H7 (cell line): Measurements from ENCODE around the gene PRR14L. TPM values are rescaled to one million over a fixed set of nuclear protein-coding genes. Genes with fewer than 3 reads are reported as not detected.
"Not testable (repeated sequence)": the region's sequence is repeated elsewhere in the genome, so short reads cannot be mapped to it uniquely, and the experiment has no call there.

ENCODE experiments used
- DNase-seq: peaks from one replicate; pipeline ENCODE4 v3.0.0; 2012
- H3K27me3 ChIP-seq: 2 replicates; pipeline ENCODE4 v1.6.0; 2011; ENCODE audit warnings: mild to moderate bottlenecking, low read length; ENCODE audit not compliant: control insufficient read depth, insufficient read depth
- H3K36me3 ChIP-seq: replicated peaks from 2 replicates; pipeline ENCODE4 v1.5.1; 2011; ENCODE audit warnings: low read length; ENCODE audit not compliant: control insufficient read depth, insufficient read depth
- H3K4me3 ChIP-seq: 2 replicates; pipeline ENCODE4 v1.5.1; 2011; ENCODE audit warnings: low read depth, mild to moderate bottlenecking, control low read depth, low read length, moderate library complexity; ENCODE audit not compliant: insufficient read depth
- total RNA-seq: library from RNA; depleted of rRNA; stranded (reverse); fragments of >200 nt; shearing (Covaris generic); gene quantifications from 2 replicates; pipeline ENCODE4 v1.2.3, GENCODE V29; 2014

Gene PRR14L
- total RNA-seq, 1 experiment from 2014 or later = 25.6 TPM

GRCh38 chr22:31732089-31732829 is 17.7 kb downstream of the PRR14L start:
- H3K4me3 ChIP-seq = no peak overlapping the region
- peaks cover 6% of the 10 kb centered on the region for H3K36me3 ChIP-seq
- no peak for DNase-seq
- no peaks in the 10 kb centered on the region for H3K27me3 ChIP-seq

GRCh38 chr22:31730344-31730711 is 19.6 kb downstream of the PRR14L start:
- Histone ChIP-seq H3K36me3 (peaks cover 9% of the 10 kb centered on the region), H3K4me3 (no peak overlapping the region), H3K27me3 (no peaks in the 10 kb centered on the region)
- peak; percentile 54 for DNase-seq

- no peak for DNase-seq
- H3K36me3 ChIP-seq = peaks cover 18% of the 10 kb centered on the region
- no peak overlapping the region for H3K4me3 ChIP-seq
- H3K27me3 ChIP-seq = no peaks in the 10 kb centered on the region
These were observed 21.1 kb downstream of the PRR14L start for GRCh38 chr22:31728857-31729256.

GRCh38 chr22:31726692-31727091 is 23.2 kb downstream of the PRR14L start:
- no peak overlapping the region for H3K4me3 ChIP-seq
- no peaks in the 10 kb centered on the region for H3K27me3 ChIP-seq
- no peak for DNase-seq
- H3K36me3 ChIP-seq = peaks cover 22% of the 10 kb centered on the region

- H3K4me3 ChIP-seq = no peak overlapping the region
- peaks cover 24% of the 10 kb centered on the region for H3K36me3 ChIP-seq
- no peak for DNase-seq
- H3K27me3 ChIP-seq = no peaks in the 10 kb centered on the region
These were observed 26.2 kb downstream of the PRR14L start for GRCh38 chr22:31723723-31724122.

DNA sequence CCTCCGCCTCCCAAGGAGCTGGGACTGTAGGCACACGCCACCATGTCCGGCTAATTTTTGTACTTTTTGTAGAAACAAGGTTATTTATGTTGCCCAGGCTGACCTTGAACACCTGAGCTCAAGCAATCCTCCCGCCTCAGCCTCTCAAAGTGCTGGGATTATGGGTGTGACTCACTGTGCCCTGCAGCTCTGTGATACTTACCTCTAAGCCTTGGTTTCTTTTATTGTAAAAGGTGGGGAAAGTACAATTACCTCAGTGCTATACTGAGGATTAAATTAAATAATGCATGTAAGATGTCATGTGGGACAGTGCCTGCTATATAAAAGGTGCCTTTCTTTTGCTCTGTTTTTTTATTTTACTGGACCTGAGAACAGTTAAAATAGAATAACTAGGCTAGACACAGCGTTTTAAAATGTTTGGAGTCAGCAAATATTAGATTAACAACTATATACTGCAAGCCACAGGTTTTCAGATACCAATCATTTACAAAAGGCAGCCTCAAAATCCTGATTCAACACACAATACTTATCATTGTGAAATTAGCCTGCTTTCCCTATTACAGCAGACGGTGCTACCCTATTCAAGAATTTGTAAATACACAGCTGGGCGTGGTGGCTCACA is 30.0 kb downstream of the PRR14L start:
- DNase-seq = no peak
- H3K36me3 ChIP-seq = peaks cover 26% of the 10 kb centered on the region
- H3K4me3 ChIP-seq = no peak overlapping the region
- no peaks in the 10 kb centered on the region for H3K27me3 ChIP-seq

GRCh38 chr22:31715147-31715778 is 34.7 kb downstream of the PRR14L start:
- peaks cover 28% of the 10 kb centered on the region for H3K36me3 ChIP-seq

GRCh38 chr22:31711226-31711625 is 38.7 kb downstream of the PRR14L start:
- H3K4me3 ChIP-seq, H3K27me3 ChIP-seq, DNase-seq: not testable (repeated sequence)
- H3K36me3 ChIP-seq = peaks cover 23% of the 10 kb centered on the region

More at GRCh38 chr22:31715147-31715778, 34.7 kb downstream of the PRR14L start:
- no peak overlapping the region for H3K4me3 ChIP-seq
- H3K27me3 ChIP-seq = no peaks in the 10 kb centered on the region
- no peak for DNase-seq

- H3K4me3 ChIP-seq = no peak overlapping the region
These were observed 42.4 kb downstream of the PRR14L start for GRCh38 chr22:31707519-31707918.

DNA sequence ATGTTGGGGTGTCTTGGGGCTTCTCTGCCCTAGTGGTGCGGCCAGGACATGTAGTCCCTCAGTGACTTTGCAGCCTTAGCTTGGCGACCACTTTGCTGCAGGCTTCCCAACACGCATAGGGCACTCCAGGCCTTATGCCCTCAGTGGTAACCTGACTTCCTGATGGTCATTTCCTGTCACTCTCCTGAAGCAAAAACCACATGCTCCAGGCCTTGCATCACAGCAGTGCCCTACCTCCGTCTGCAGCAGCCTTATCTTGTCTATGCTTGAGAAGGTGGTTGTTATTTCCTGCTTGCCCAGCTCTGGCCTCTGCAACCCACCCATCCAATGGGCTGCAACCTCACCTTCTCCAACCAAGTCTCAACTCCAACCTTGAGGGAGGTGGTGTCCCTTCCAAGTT is 54.5 kb downstream of the PRR14L start:
- Histone ChIP-seq H3K36me3 (peaks cover 14% of the 10 kb centered on the region), H3K27me3 (no peaks in the 10 kb centered on the region), H3K4me3 (no peak overlapping the region)
- no peak for DNase-seq

More at GRCh38 chr22:31707519-31707918, 42.4 kb downstream of the PRR14L start:
- DNase-seq = no peak
- Histone ChIP-seq H3K27me3 (no peaks in the 10 kb centered on the region), H3K36me3 (peaks cover 20% of the 10 kb centered on the region)

DNA sequence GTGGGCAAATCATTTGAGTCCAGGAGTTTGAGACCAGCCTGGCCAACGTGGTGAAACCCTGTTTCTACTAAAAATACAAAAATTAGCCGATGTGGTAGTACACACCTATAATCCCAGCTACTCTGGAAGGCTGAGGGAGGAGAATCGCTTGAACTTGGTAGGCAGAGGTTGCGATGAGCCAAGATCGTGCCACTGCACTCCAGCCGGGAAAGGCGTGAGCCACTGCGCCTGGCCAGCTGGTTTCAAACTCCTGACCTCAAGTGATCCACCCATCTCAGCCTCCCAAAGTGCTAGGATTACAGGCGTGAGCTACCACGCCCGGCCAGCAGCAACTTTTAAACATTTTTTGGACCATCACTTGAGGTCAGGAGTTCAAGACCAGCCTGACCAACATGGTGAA is 55.9 kb downstream of the PRR14L start:
- not testable (repeated sequence) for DNase-seq
- peaks cover 13% of the 10 kb centered on the region for H3K36me3 ChIP-seq

DNA sequence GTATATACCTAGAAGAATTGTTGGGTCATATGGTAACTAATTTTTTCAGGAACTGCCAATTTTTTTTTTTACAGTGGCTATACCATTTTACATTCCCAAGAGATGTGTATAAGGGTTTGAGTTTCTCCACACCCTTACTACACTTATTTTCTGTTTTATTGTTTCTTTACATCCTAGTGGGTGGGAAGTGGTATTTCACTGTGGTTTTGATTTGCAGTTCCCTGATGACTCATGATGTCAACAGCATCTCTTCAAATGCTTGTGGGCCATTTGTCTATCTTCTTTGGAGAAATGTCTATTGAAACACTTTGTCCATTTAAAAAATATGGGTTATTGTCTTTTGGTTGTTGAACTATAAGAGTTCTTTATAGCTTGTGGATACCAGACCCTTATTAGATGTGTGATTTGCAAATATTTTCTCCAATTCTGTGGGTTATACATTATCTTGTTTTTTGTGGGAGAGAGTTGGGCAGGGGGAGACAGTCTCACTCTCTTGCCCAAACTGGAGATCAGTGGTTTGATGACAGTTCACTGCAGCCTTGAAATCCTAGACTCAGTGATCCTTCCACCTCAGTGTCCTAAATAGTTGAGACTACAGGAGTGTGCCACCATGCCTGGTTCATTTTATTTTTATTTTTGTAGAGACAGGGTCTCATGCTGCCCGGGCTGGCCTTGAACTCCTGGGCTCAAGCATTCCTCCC is 57.6 kb downstream of the PRR14L start:
- DNase-seq = no peak
- Histone ChIP-seq H3K27me3 (no peaks in the 10 kb centered on the region), H3K4me3 (no peak overlapping the region), H3K36me3 (peaks cover 10% of the 10 kb centered on the region)

More for the DNA sequence above, 55.9 kb downstream of the PRR14L start:
- H3K4me3 ChIP-seq, H3K27me3 ChIP-seq: not testable (repeated sequence)

GRCh38 chr22:31691408-31691807 is 58.5 kb downstream of the PRR14L start:
- no peak for DNase-seq
- H3K36me3 ChIP-seq = peaks cover 9% of the 10 kb centered on the region
- no peaks in the 10 kb centered on the region for H3K27me3 ChIP-seq
- H3K4me3 ChIP-seq = no peak overlapping the region

DNA sequence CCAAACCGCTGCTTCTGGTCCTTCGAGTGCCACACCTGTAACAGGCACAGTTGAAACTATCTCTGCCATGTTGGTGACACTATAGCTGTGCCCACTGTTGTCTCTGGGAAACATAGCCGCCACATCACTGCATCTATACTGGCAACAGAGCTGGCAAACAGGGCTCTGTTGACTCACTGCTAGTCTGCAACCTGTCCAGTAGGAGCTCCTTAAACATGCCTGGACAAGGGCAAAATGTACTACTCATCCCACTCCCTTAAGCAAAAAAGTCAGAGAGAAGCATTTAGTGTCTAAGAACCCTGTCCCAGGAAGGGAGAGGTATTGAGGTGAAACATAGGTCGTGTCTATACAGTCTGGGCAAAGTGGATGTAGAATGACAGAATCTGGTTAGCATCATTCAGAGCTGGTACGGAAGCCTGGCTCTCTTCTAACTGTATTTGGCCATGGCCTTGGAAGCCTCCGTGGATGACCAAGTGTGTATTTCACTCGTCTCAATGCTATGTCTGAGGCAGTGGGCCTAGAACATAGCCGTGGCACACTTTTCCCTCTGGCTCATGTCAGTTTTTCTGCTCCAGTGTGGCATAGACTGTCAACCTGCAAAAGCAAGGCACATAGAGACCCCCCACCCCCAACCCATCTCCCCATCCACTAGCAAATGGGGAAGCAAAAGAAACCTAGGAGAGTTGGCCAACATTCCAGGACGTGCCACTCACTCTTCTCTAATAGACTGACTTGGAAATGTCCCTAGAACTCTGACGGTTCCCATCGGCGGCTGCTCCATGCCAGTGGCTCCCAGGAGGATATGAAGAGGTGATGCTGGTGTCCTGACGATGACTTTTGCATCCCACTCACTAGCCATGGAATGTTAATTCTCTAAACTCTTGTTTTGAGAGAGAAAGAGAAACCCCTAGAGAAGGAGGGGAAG is 66.5 kb downstream of the PRR14L start:
- DNase-seq = no peak
- Histone ChIP-seq H3K27me3 (no peaks in the 10 kb centered on the region), H3K36me3 (peaks cover 12% of the 10 kb centered on the region), H3K4me3 (no peak overlapping the region)
